Fibroblast of lung (primary cell): Measurements from ENCODE around the gene CRTC1. TPM values are rescaled to one million over a fixed set of nuclear protein-coding genes. Genes with fewer than 3 reads are reported as not detected.

Source experiments
- DNase-seq, 2 donors: peaks; one replicate each; pipeline versions ENCODE4 v3.0.0 to v3.0.0-alpha.2; 2010; ENCODE audit warnings: low read depth in 2 of 2
- H2AFZ ChIP-seq: 2 replicates; pipeline ENCODE4 v1.5.1; 2012; ENCODE audit warnings: low read length, control low read depth, inconsistent platforms
- H3K27ac ChIP-seq: 2 replicates; pipeline ENCODE4 v1.5.1; 2011; ENCODE audit warnings: low read length, control low read depth; ENCODE audit not compliant: insufficient read depth
- H3K27me3 ChIP-seq: 2 replicates; pipeline ENCODE4 v1.5.1; 2011; ENCODE audit warnings: mild to moderate bottlenecking, low read length; ENCODE audit not compliant: control insufficient read depth, insufficient read depth
- H3K36me3 ChIP-seq: 2 replicates; pipeline ENCODE4 v1.5.1; 2011; ENCODE audit warnings: low read length; ENCODE audit not compliant: control insufficient read depth, insufficient read depth
- H3K4me1 ChIP-seq: 2 replicates; pipeline ENCODE4 v1.5.1; 2011; ENCODE audit warnings: low read length; ENCODE audit not compliant: control insufficient read depth, insufficient read depth; ENCODE audit errors: extremely low read depth
- H3K4me2 ChIP-seq: 2 replicates; pipeline ENCODE4 v1.5.1; 2011; ENCODE audit warnings: low read length, control low read depth; ENCODE audit not compliant: insufficient read depth; ENCODE audit errors: extremely low read depth
- H3K4me3 ChIP-seq, 4 experiments: fragments of 200-600 bp in 1 of 4; sonication (generic) in 1 of 4; replicated peaks in 1 of 4; 2 replicates each; pipeline ENCODE4 v1.5.1; 2011 to 2016; ENCODE audit warnings: low read length in 4 of 4, low read depth in 3 of 4, mild to moderate bottlenecking in 3 of 4, control low read depth in 2 of 4, inconsistent platforms in 1 of 4, mixed read lengths in 1 of 4; ENCODE audit not compliant: insufficient read depth in 1 of 4; ENCODE audit errors: control extremely low read depth in 1 of 4
- H3K79me2 ChIP-seq: 2 replicates; pipeline ENCODE4 v1.5.1; 2012; ENCODE audit warnings: mild to moderate bottlenecking, low read length, inconsistent platforms; ENCODE audit not compliant: control insufficient read depth, insufficient read depth
- H3K9ac ChIP-seq: 2 replicates; pipeline ENCODE4 v1.5.1; 2011; ENCODE audit warnings: mild to moderate bottlenecking, low read length, control low read depth; ENCODE audit not compliant: insufficient read depth
- H3K9me3 ChIP-seq: 2 replicates; pipeline ENCODE4 v1.5.1; 2012; ENCODE audit warnings: low read depth, low read length; ENCODE audit not compliant: control insufficient read depth, insufficient read depth
- H4K20me1 ChIP-seq: 2 replicates; pipeline ENCODE4 v1.5.1; 2011; ENCODE audit warnings: low read length; ENCODE audit not compliant: control insufficient read depth, insufficient read depth; ENCODE audit errors: extremely low read depth
- EZH2 ChIP-seq: IDR thresholded peaks from 2 replicates; pipeline ENCODE4 v1.5.1; 2012; ENCODE audit warnings: low read length, control low read depth, mild to moderate bottlenecking; ENCODE audit errors: missing control alignments
- polyA plus RNA-seq, 2 donors: library from polyadenylated mRNA; depleted of rRNA in 1 of 2; stranded (reverse) in 1 of 2; unstranded in 1 of 2; fragments of >200 nt; gene quantifications; 2 replicates each; pipeline ENCODE4 v1.2.1, GENCODE V29; 2011 to 2012; ENCODE audit warnings: missing spikeins in 1 of 2
- total RNA-seq: library from RNA; depleted of rRNA; stranded (reverse); fragments of >200 nt; gene quantifications from 2 replicates; pipeline ENCODE4 v1.2.1, GENCODE V29; 2014
- TF ChIP-seq, protein P1 (sequence below), 2 donors: IDR thresholded peaks in 1 of 2; conservative IDR thresholded peaks in 1 of 2; 1 replicate in 1 of 2; 2 replicates in 1 of 2; pipeline ENCODE4 v1.5.1; 2011 to 2012; ENCODE audit warnings: low read length in 2 of 2, control low read depth in 1 of 2, inconsistent platforms in 1 of 2, low read depth in 1 of 2, mild to moderate bottlenecking in 1 of 2

Gene CRTC1
- total and polyA plus RNA-seq, 2 donors (not counting 1 experiment from before 2014, with no cell fraction given) = 1.2 to 2.0 TPM

DNA sequence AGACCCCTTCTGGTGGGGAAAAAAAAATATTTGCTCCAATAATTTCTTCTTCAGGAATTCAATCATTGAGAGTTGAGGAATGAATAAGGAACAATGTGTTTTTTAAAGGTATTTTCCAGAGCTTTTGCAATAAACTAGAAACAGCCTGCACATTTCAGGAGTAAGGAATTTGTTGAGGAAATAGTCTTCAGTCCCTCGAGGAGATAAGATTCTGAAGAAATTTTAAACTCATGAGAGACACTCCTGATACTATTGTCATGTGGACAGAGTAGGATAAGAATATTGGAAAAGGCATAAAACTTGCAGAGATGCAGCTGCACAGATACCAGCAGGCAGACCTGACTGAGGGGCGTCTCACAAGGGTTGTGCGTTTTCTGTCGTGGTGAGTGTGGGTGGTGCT lies 71.0 kb downstream of the CRTC1 start:
- no peak overlapping the region for H2AFZ ChIP-seq
- no peak for DNase-seq
- H3K4me1 ChIP-seq = no peaks in the 10 kb centered on the region
- H3K9me3 ChIP-seq = no peaks in the 10 kb centered on the region
- H3K9ac ChIP-seq = no peak overlapping the region
- no peak overlapping the region for H3K27ac ChIP-seq
- H3K4me3 ChIP-seq = no peak overlapping the region
- H4K20me1 ChIP-seq = no peaks in the 10 kb centered on the region
- H3K4me2 ChIP-seq = no peak overlapping the region
- H3K27me3 ChIP-seq = no peaks in the 10 kb centered on the region
- H3K79me2 ChIP-seq = no peaks in the 10 kb centered on the region
- H3K36me3 ChIP-seq = no peaks in the 10 kb centered on the region
- TF ChIP-seq, protein P1, sequence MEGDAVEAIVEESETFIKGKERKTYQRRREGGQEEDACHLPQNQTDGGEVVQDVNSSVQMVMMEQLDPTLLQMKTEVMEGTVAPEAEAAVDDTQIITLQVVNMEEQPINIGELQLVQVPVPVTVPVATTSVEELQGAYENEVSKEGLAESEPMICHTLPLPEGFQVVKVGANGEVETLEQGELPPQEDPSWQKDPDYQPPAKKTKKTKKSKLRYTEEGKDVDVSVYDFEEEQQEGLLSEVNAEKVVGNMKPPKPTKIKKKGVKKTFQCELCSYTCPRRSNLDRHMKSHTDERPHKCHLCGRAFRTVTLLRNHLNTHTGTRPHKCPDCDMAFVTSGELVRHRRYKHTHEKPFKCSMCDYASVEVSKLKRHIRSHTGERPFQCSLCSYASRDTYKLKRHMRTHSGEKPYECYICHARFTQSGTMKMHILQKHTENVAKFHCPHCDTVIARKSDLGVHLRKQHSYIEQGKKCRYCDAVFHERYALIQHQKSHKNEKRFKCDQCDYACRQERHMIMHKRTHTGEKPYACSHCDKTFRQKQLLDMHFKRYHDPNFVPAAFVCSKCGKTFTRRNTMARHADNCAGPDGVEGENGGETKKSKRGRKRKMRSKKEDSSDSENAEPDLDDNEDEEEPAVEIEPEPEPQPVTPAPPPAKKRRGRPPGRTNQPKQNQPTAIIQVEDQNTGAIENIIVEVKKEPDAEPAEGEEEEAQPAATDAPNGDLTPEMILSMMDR (conservative IDR thresholded peaks at IDR 0.05 in 1 of 2, IDR thresholded peaks at IDR 0.05 in 1 of 2; ENCODE audit: low read depth in 1 of 2, low read length in 2 of 2) = no peak
- TF ChIP-seq EZH2 = no peak

DNA sequence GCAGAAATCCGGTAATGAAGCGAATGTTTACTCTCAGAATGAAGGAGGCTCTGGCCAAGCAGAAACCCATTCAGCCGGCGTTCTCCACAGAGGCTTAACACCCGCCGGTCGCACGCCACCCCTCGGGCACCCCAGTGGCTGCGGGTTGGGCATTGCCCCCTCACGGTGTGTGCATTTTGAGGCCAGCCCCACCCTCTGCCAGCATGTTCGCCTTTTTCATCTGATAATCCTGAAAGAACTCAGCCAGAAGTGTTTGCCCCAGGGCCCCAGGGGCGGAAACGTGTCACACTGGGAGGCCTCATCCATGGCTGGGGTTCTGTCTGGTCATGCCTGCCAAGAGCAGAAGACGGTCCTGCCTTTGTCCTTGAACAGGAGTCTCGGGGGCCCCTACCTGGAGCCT lies 73.4 kb downstream of the CRTC1 start:
- TF ChIP-seq EZH2 = no peak
- TF ChIP-seq, protein P1 (conservative IDR thresholded peaks at IDR 0.05 in 1 of 2, IDR thresholded peaks at IDR 0.05 in 1 of 2; ENCODE audit: low read depth in 1 of 2, low read length in 2 of 2) = no peak
- Histone ChIP-seq H3K4me3 (no peak overlapping the region), H3K27ac (no peak overlapping the region)

DNA sequence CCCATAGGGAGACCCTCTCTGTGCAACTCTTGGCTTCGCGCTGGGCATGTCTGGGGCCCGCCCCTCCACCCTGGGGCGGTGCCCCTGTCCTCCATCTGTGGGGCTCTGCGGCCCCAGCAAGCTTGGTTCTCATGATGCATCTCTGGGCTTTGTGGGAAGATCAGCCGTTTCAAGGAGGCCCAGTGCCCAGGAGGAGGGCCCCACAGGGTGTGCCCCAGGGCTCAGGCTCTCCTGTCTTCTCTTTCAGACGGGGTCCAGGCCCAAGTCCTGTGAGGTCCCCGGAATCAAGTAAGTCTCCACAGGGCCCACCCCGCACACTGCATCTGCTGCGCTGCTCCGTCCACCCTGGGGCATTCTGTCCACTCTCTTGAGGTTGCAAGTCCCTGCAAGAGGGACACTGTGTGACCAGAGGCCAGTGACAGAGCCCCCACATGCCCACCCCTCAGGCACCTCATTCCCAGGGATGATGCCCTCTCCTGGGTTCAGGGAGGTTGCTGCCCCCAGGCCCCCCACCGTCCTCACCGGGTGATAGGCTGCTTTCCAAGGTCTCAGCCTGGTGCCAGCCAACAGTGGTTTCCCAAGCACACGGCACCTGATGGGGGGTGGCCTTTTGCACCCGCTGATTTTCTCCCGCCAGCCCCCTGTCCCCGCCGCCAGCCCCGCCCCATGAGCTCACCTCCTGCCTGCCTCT lies 76.0 kb downstream of the CRTC1 start:
- no peak for TF ChIP-seq EZH2
- TF ChIP-seq, protein P1 (conservative IDR thresholded peaks at IDR 0.05 in 1 of 2, IDR thresholded peaks at IDR 0.05 in 1 of 2; ENCODE audit: low read depth in 1 of 2, low read length in 2 of 2) = no peak
- no peaks in the 10 kb centered on the region for H3K9me3 ChIP-seq
- H2AFZ ChIP-seq = no peak overlapping the region
- H3K4me1 ChIP-seq = peaks cover 3% of the 10 kb centered on the region
- H4K20me1 ChIP-seq = no peaks in the 10 kb centered on the region
- H3K27ac ChIP-seq = no peak overlapping the region
- H3K36me3 ChIP-seq = no peaks in the 10 kb centered on the region
- no peak for DNase-seq
- H3K9ac ChIP-seq = no peak overlapping the region
- no peak overlapping the region for H3K4me3 ChIP-seq
- no peaks in the 10 kb centered on the region for H3K27me3 ChIP-seq
- no peaks in the 10 kb centered on the region for H3K79me2 ChIP-seq
- H3K4me2 ChIP-seq = no peak overlapping the region

More for the DNA sequence above, 73.4 kb downstream of the CRTC1 start:
- no peak for DNase-seq
- Histone ChIP-seq H3K4me2 (no peak overlapping the region), H3K9ac (no peak overlapping the region), H3K4me1 (no peaks in the 10 kb centered on the region), H3K9me3 (no peaks in the 10 kb centered on the region), H3K36me3 (no peaks in the 10 kb centered on the region), H2AFZ (no peak overlapping the region), H4K20me1 (no peaks in the 10 kb centered on the region), H3K79me2 (no peaks in the 10 kb centered on the region), H3K27me3 (no peaks in the 10 kb centered on the region)
